NCI-H1092 (cell line): ENCODE data around the gene MGAT4C.

Experiments used
- DNase-seq: peaks from one replicate; lab custom pipeline; 2025; lab: John Stamatoyannopoulos, UW

The MGAT4C gene

GRCh38 chr12:85971800-85972199, 284.4 kb downstream of the MGAT4C start:
- no peak for DNase-seq

- DNase-seq: no peak
Observed at GRCh38 chr12:85968606-85969005, 287.6 kb downstream of the MGAT4C start.

- no peak for DNase-seq
Observed at GRCh38 chr12:85963326-85963725, 292.9 kb downstream of the MGAT4C start.

GRCh38 chr12:85956081-85956480, 300.1 kb downstream of the MGAT4C start:
- DNase-seq: no peak

GRCh38 chr12:85955127-85955526, 301.1 kb downstream of the MGAT4C start:
- no peak for DNase-seq

GRCh38 chr12:85951823-85952222, 304.4 kb downstream of the MGAT4C start:
- no peak for DNase-seq

- DNase-seq: no peak
Observed at GRCh38 chr12:85949253-85949652, 306.9 kb downstream of the MGAT4C start.

- no peak for DNase-seq
Observed at GRCh38 chr12:85948340-85948739, 307.9 kb downstream of the MGAT4C start.

GRCh38 chr12:85947286-85947685, 308.9 kb downstream of the MGAT4C start:
- no peak for DNase-seq

GRCh38 chr12:85946375-85946774, 309.8 kb downstream of the MGAT4C start:
- DNase-seq: no peak

GRCh38 chr12:85927166-85927565, 329.0 kb downstream of the MGAT4C start:
- DNase-seq: no peak

- no peak for DNase-seq
Observed at GRCh38 chr12:85923767-85924331, 332.3 kb downstream of the MGAT4C start.

- peak; percentile 1 for DNase-seq
Observed at GRCh38 chr12:85920324-85920947, 335.8 kb downstream of the MGAT4C start.
